OCI-LY1 (cell line): Measurements from ENCODE around the gene GALNT13.

ENCODE experiments used
- H2AFZ ChIP-seq: fragments of 200-600 bp; sonication (generic), shearing (Covaris generic); 2 replicates; pipeline ENCODE4 v1.6.0; 2014; ENCODE audit warnings: antibody characterized with exemption, mild to moderate bottlenecking, low read length
- H3F3A ChIP-seq: fragments of 200-600 bp; sonication (generic), shearing (Covaris generic); 2 replicates; pipeline ENCODE4 v1.6.0; 2014; ENCODE audit warnings: mild to moderate bottlenecking, antibody characterized with exemption, low read length, moderate library complexity; ENCODE audit not compliant: insufficient read depth
- H3K27ac ChIP-seq: fragments of 200-600 bp; sonication (generic); 2 replicates; pipeline ENCODE4 v1.5.1; 2014; ENCODE audit warnings: low read length, mixed run types, mild to moderate bottlenecking, low read depth; ENCODE audit not compliant: poor library complexity, severe bottlenecking
- H3K27me3 ChIP-seq: fragments of 200-600 bp; sonication (generic); 2 replicates; pipeline ENCODE4 v1.6.0; 2014; ENCODE audit warnings: antibody characterized with exemption, mild to moderate bottlenecking, low read length, moderate library complexity; ENCODE audit not compliant: insufficient read depth
- H3K36me3 ChIP-seq: fragments of 200-600 bp; sonication (generic); 2 replicates; pipeline ENCODE4 v1.6.1; 2014; ENCODE audit warnings: mild to moderate bottlenecking, antibody characterized with exemption, low read length, moderate library complexity, mixed read lengths; ENCODE audit not compliant: insufficient read depth
- H3K4me1 ChIP-seq: fragments of 200-600 bp; sonication (generic); 2 replicates; pipeline ENCODE4 v1.5.1; 2014; ENCODE audit warnings: mild to moderate bottlenecking, low read length, moderate library complexity; ENCODE audit not compliant: insufficient read depth, severe bottlenecking
- H3K4me2 ChIP-seq: fragments of 200-600 bp; sonication (generic), shearing (Covaris generic); 2 replicates; pipeline ENCODE4 v1.6.1; 2014; ENCODE audit warnings: low read length
- H3K4me3 ChIP-seq: fragments of 200-600 bp; sonication (generic); 2 replicates; pipeline ENCODE4 v1.5.1; 2014; ENCODE audit warnings: low read length, low read depth, mild to moderate bottlenecking, mixed read lengths; ENCODE audit not compliant: poor library complexity, severe bottlenecking
- H3K79me2 ChIP-seq: fragments of 200-600 bp; shearing (Covaris generic); 2 replicates; pipeline ENCODE4 v1.6.1; 2016; ENCODE audit warnings: mixed run types, low read length, mixed read lengths; ENCODE audit not compliant: insufficient read depth
- H3K9ac ChIP-seq: fragments of 200-600 bp; sonication (generic), shearing (Covaris generic); 2 replicates; pipeline ENCODE4 v1.6.1; 2014; ENCODE audit warnings: mild to moderate bottlenecking, low read length, mixed read lengths
- H3K9me2 ChIP-seq: fragments of 200-600 bp; sonication (generic), shearing (Covaris generic); 2 replicates; pipeline ENCODE4 v1.6.1; 2014; ENCODE audit warnings: low read depth, mild to moderate bottlenecking, low read length, mixed read lengths
- H3K9me3 ChIP-seq: fragments of 200-600 bp; shearing (Covaris generic); 2 replicates; pipeline ENCODE4 v1.6.1; 2014; ENCODE audit warnings: low read length, mixed read lengths
- H4K20me1 ChIP-seq: fragments of 200-600 bp; sonication (generic), shearing (Covaris generic); 2 replicates; pipeline ENCODE4 v1.6.0; 2016; ENCODE audit warnings: mild to moderate bottlenecking, low read length; ENCODE audit not compliant: insufficient read depth
- CTCF ChIP-seq: fragments of 200-600 bp; sonication (generic), shearing (Covaris generic); IDR thresholded peaks from 2 replicates; pipeline ENCODE4 v1.5.1; 2017; ENCODE audit warnings: mild to moderate bottlenecking, antibody characterized with exemption, low read length, moderate library complexity, mixed read lengths
- EZH2 ChIP-seq: fragments of 200-600 bp; sonication (generic), shearing (Covaris generic); IDR thresholded peaks from 2 replicates; pipeline ENCODE4 v1.8.0; 2017; ENCODE audit warnings: borderline replicate concordance, mixed run types, mild to moderate bottlenecking, antibody characterized with exemption, low read length, moderate library complexity, mixed read lengths

The GALNT13 gene

GRCh38 chr2:154263206-154263605 lies 391.5 kb downstream of the GALNT13 start:
- Histone ChIP-seq H4K20me1 (no peaks in the 10 kb centered on the region), H3K9me2 (no peaks in the 10 kb centered on the region), H2AFZ (no peak overlapping the region), H3F3A (no peaks in the 10 kb centered on the region), H3K9me3 (no peaks in the 10 kb centered on the region), H3K27ac (no peak overlapping the region), H3K4me2 (no peak overlapping the region), H3K4me1 (no peaks in the 10 kb centered on the region), H3K27me3 (no peaks in the 10 kb centered on the region), H3K4me3 (no peak overlapping the region), H3K79me2 (no peaks in the 10 kb centered on the region), H3K9ac (no peak overlapping the region), H3K36me3 (no peaks in the 10 kb centered on the region)
- TF ChIP-seq CTCF = no peak
- no peak for TF ChIP-seq EZH2

GRCh38 chr2:154264024-154264423 lies 392.3 kb downstream of the GALNT13 start:
- H3K4me1 ChIP-seq = no peaks in the 10 kb centered on the region
- no peaks in the 10 kb centered on the region for H3K79me2 ChIP-seq
- no peak overlapping the region for H3K27ac ChIP-seq

GRCh38 chr2:154267983-154268382 lies 396.3 kb downstream of the GALNT13 start:
- no peak overlapping the region for H3K9ac ChIP-seq
- no peaks in the 10 kb centered on the region for H3K27me3 ChIP-seq
- H2AFZ ChIP-seq = no peak overlapping the region
- no peaks in the 10 kb centered on the region for H3K9me3 ChIP-seq
- no peak overlapping the region for H3K4me2 ChIP-seq
- no peak overlapping the region for H3K27ac ChIP-seq
- no peaks in the 10 kb centered on the region for H3K36me3 ChIP-seq
- no peak for TF ChIP-seq EZH2
- no peak for TF ChIP-seq CTCF
- H3K4me1 ChIP-seq = no peaks in the 10 kb centered on the region
- no peaks in the 10 kb centered on the region for H3K79me2 ChIP-seq
- no peaks in the 10 kb centered on the region for H3F3A ChIP-seq
- no peaks in the 10 kb centered on the region for H3K9me2 ChIP-seq
- no peaks in the 10 kb centered on the region for H4K20me1 ChIP-seq
- H3K4me3 ChIP-seq = no peak overlapping the region

More at GRCh38 chr2:154264024-154264423, 392.3 kb downstream of the GALNT13 start:
- TF ChIP-seq CTCF = no peak
- no peak for TF ChIP-seq EZH2
- Histone ChIP-seq H2AFZ (no peak overlapping the region), H3K36me3 (no peaks in the 10 kb centered on the region), H3K27me3 (no peaks in the 10 kb centered on the region), H3F3A (no peaks in the 10 kb centered on the region), H4K20me1 (no peaks in the 10 kb centered on the region), H3K4me2 (no peak overlapping the region), H3K9me2 (no peaks in the 10 kb centered on the region), H3K9ac (no peak overlapping the region), H3K9me3 (no peaks in the 10 kb centered on the region), H3K4me3 (no peak overlapping the region)
